NCI-H2227 treated with DMSO at 0.1 percent for 48 hours (cell line): ENCODE measurements around the gene GARRE1.
"Not testable (repeated sequence)": the region's sequence is repeated elsewhere in the genome, so short reads cannot be mapped to it uniquely, and the experiment has no call there.

ENCODE experiments used
- DNase-seq: peaks from one replicate; lab custom pipeline; 2025; lab: John Stamatoyannopoulos, UW

Gene GARRE1

GRCh38 chr19:34232566-34233481 is 21.5 kb upstream of the GARRE1 start:
- no peak for DNase-seq

- DNase-seq: no peak
These were observed 18.9 kb upstream of the GARRE1 start for GRCh38 chr19:34235425-34235940.

- DNase-seq: no peak
These were observed 18.0 kb upstream of the GARRE1 start for GRCh38 chr19:34236035-34236987.

- no peak for DNase-seq
These were observed 17.1 kb upstream of the GARRE1 start for GRCh38 chr19:34237283-34237682.

- no peak for DNase-seq
These were observed 16.4 kb upstream of the GARRE1 start for GRCh38 chr19:34237939-34238338.

- DNase-seq: peak; percentile 73
These were observed 12.6 kb upstream of the GARRE1 start for GRCh38 chr19:34241513-34242337.

GRCh38 chr19:34243138-34243875 is 11.0 kb upstream of the GARRE1 start:
- DNase-seq: not testable (repeated sequence)

GRCh38 chr19:34243876-34244578 is 10.3 kb upstream of the GARRE1 start:
- DNase-seq: no peak

GRCh38 chr19:34244611-34245299 is 9.6 kb upstream of the GARRE1 start:
- DNase-seq: peak; percentile 39

- no peak for DNase-seq
These were observed 8.0 kb upstream of the GARRE1 start for GRCh38 chr19:34246340-34246739.

GRCh38 chr19:34248941-34249340 is 5.4 kb upstream of the GARRE1 start:
- DNase-seq: no peak

GRCh38 chr19:34253167-34253566 is 1.2 kb upstream of the GARRE1 start:
- DNase-seq: not testable (repeated sequence)

GRCh38 chr19:34253681-34254045 is 691 bp upstream of the GARRE1 start:
- DNase-seq: not testable (repeated sequence)

GRCh38 chr19:34254698-34255432 is 511 bp downstream of the GARRE1 start:
- DNase-seq: peak; percentile 76

GRCh38 chr19:34255546-34255945 is 1.2 kb downstream of the GARRE1 start:
- DNase-seq: no peak

- DNase-seq: no peak
These were observed 2.6 kb downstream of the GARRE1 start for GRCh38 chr19:34256835-34257558.

GRCh38 chr19:34257559-34257924 is 3.2 kb downstream of the GARRE1 start:
- no peak for DNase-seq

GRCh38 chr19:34259367-34260095 is 5.2 kb downstream of the GARRE1 start:
- DNase-seq: no peak
